NB4 (cell line): ENCODE data around the gene STXBP2.

Experiments
- DNase-seq: peaks from one replicate; pipeline ENCODE4 v3.0.0; 2010; ENCODE audit warnings: low read depth
- H3K4me3 ChIP-seq: one replicate; pipeline ENCODE4 v1.5.1; 2011; ENCODE audit warnings: mild to moderate bottlenecking, low read depth, low read length, moderate library complexity
- CTCF ChIP-seq: IDR thresholded peaks from one replicate; pipeline ENCODE4 v1.5.1; 2012; ENCODE audit warnings: low read depth, low read length
- MAX ChIP-seq: IDR thresholded peaks from 2 replicates; pipeline ENCODE4 v1.6.1; 2011; ENCODE audit warnings: low read depth, low read length
- MYC ChIP-seq: IDR thresholded peaks from 2 replicates; pipeline ENCODE4 v1.6.1; 2011; ENCODE audit warnings: low read depth, low read length
- POLR2A ChIP-seq: IDR thresholded peaks from 2 replicates; pipeline ENCODE4 v1.6.1; 2011; ENCODE audit warnings: mild to moderate bottlenecking; ENCODE audit not compliant: insufficient read length; ENCODE audit errors: extremely low read depth

Gene STXBP2

GRCh38 chr19:7612282-7613274 lies 24.3 kb upstream of the STXBP2 start:
- DNase-seq, result peak; percentile 41
- no peak for TF ChIP-seq POLR2A
- TF ChIP-seq MAX, result no peak
- no peak for TF ChIP-seq MYC
- TF ChIP-seq CTCF, result no peak

GRCh38 chr19:7614859-7615741 lies 21.8 kb upstream of the STXBP2 start:
- H3K4me3 ChIP-seq, result no peak overlapping the region
- DNase-seq, result no peak
- TF ChIP-seq MAX (no peak), MYC (no peak), POLR2A (no peak)

More at GRCh38 chr19:7612282-7613274, 24.3 kb upstream of the STXBP2 start:
- no peak overlapping the region for H3K4me3 ChIP-seq

GRCh38 chr19:7617172-7617571 lies 19.7 kb upstream of the STXBP2 start:
- TF ChIP-seq MAX (no peak), CTCF (no peak), POLR2A (no peak), MYC (no peak)
- H3K4me3 ChIP-seq, result no peak overlapping the region
- no peak for DNase-seq

GRCh38 chr19:7617735-7618134 lies 19.2 kb upstream of the STXBP2 start:
- TF ChIP-seq MYC (no peak), MAX (no peak), POLR2A (no peak), CTCF (no peak)
- no peak for DNase-seq
- H3K4me3 ChIP-seq, result no peak overlapping the region

- DNase-seq, result no peak
- TF ChIP-seq CTCF, result no peak
- no peak for TF ChIP-seq POLR2A
- TF ChIP-seq MAX, result no peak
- no peak for TF ChIP-seq MYC
Observed at GRCh38 chr19:7618348-7618747, 18.6 kb upstream of the STXBP2 start.

More at GRCh38 chr19:7618348-7618747, 18.6 kb upstream of the STXBP2 start:
- H3K4me3 ChIP-seq, result no peak overlapping the region
